ENCODE data around the gene NDUFA9. TPM values are rescaled to one million over a fixed set of nuclear protein-coding genes. Genes with fewer than 3 reads are reported as not detected.
A peak's percentile ranks its signal among the peaks of the same experiment; 100 is the strongest.

Gene NDUFA9
- total and polyA plus RNA-seq, 7 donors, result 127 to 253 (median 144) TPM

- Histone ChIP-seq H3K4me3 (no peak overlapping the region), H3K4me1 (no peaks in the 10 kb centered on the region), H3K9me3 (no peaks in the 10 kb centered on the region), H3K27me3 (ENCODE audit: insufficient read depth in 3 of 3, low read length in 2 of 3) (no peaks in the 10 kb centered on the region), H3K36me3 (ENCODE audit: insufficient read depth in 1 of 2, low read depth in 1 of 2) (peaks cover 40 to 100% of the 10 kb centered on the region in 2 donors), H3K27ac (no peak overlapping the region)
- ATAC-seq (peak in 1 of 4 donors; percentile 37), DNase-seq (no peak)
- WGBS, 3 donors, result 53 to 77% (median 61%) methylated on average over 3 of the region's 3 CpGs
- TF ChIP-seq CTCF (IDR thresholded peaks at IDR 0.05), result no peak
- intact Hi-C loops (cut with DNase I), result no loop called here
Measured at GRCh38 chr12:4663971-4664505, 15.1 kb downstream of the NDUFA9 start.

- Histone ChIP-seq H3K9me3 (no peaks in the 10 kb centered on the region), H3K27me3 (ENCODE audit: insufficient read depth in 3 of 3, low read length in 2 of 3) (no peaks in the 10 kb centered on the region), H3K4me3 (no peak overlapping the region), H3K27ac (no peak overlapping the region), H3K4me1 (no peaks in the 10 kb centered on the region), H3K36me3 (ENCODE audit: insufficient read depth in 1 of 2, low read depth in 1 of 2) (peaks cover 40 to 100% of the 10 kb centered on the region in 2 donors)
- ATAC-seq (no peak), DNase-seq (no peak)
- TF ChIP-seq CTCF (IDR thresholded peaks at IDR 0.05), result no peak
- WGBS, 3 donors, result 87 to 93% (median 92%) methylated on average over 3 of the region's 3 CpGs
- intact Hi-C loops (cut with DNase I), result no loop called here
Measured at GRCh38 chr12:4665236-4665635, 16.3 kb downstream of the NDUFA9 start.

- Histone ChIP-seq H3K4me1 (no peaks in the 10 kb centered on the region), H3K27me3 (ENCODE audit: insufficient read depth in 3 of 3, low read length in 2 of 3) (no peaks in the 10 kb centered on the region), H3K4me3 (no peak overlapping the region), H3K9me3 (no peaks in the 10 kb centered on the region), H3K36me3 (ENCODE audit: insufficient read depth in 1 of 2, low read depth in 1 of 2) (peaks cover 0 to 41% of the 10 kb centered on the region in 2 donors), H3K27ac (no peak overlapping the region)
- intact Hi-C loops (cut with DNase I), result no loop called here
- no peak for TF ChIP-seq CTCF (IDR thresholded peaks at IDR 0.05)
- DNase-seq (no peak), ATAC-seq (no peak)
- 80 to 89% (median 88%) methylated on average over 2 of the region's 2 CpGs for WGBS, 3 donors
Measured at GRCh38 chr12:4679711-4680110, 30.8 kb downstream of the NDUFA9 start.

GRCh38 chr12:4681732-4682131, 32.8 kb downstream of the NDUFA9 start:
- 81 to 97% (median 97%) methylated on average over 3 of the region's 3 CpGs for WGBS, 3 donors
- ATAC-seq, result no peak

More at GRCh38 chr12:4681732-4682131, 32.8 kb downstream of the NDUFA9 start:
- Histone ChIP-seq H3K4me1 (no peaks in the 10 kb centered on the region), H3K4me3 (no peak overlapping the region), H3K36me3 (ENCODE audit: insufficient read depth in 1 of 2, low read depth in 1 of 2) (peaks cover 12 to 61% of the 10 kb centered on the region in 2 donors), H3K27me3 (ENCODE audit: insufficient read depth in 3 of 3, low read length in 2 of 3) (no peaks in the 10 kb centered on the region), H3K27ac (no peak overlapping the region), H3K9me3 (no peaks in the 10 kb centered on the region)
- intact Hi-C loops (cut with DNase I), result no loop called here
- no peak for DNase-seq
- TF ChIP-seq CTCF (IDR thresholded peaks at IDR 0.05), result no peak
